ENCODE data around the gene MEIS1. TPM values are rescaled to one million over a fixed set of nuclear protein-coding genes. Genes with fewer than 3 reads are reported as not detected.
A peak's percentile ranks its signal among the peaks of the same experiment; 100 is the strongest.

The MEIS1 gene
- total and polyA plus RNA-seq, 2 of the 8 experiments (the other 6 are each of a cell fraction or from before 2014, with no cell fraction given), result 0.17 to 1.2 TPM

DNA sequence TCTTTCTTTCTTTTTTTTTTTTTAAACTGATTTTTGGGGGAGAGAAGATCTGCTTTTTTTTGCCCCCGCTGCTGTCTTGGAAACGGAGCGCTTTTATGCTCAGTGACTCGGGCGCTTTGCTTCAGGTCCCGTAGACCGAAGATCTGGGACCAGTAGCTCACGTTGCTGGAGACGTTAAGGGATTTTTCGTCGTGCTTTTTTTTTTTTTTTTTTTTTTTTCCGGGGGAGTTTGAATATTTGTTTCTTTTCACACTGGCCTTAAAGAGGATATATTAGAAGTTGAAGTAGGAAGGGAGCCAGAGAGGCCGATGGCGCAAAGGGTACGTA, 587 bp downstream of the MEIS1 start:
- peaks cover 18% of the 10 kb centered on the region for H3K23me2 ChIP-seq (ENCODE audit: low read depth, low read length)
- no peak overlapping the region for H3K56ac ChIP-seq (replicated peaks; ENCODE audit: insufficient read length, low read depth, low read length)
- H2AK5ac ChIP-seq (ENCODE audit: low read depth, low read length), result no peak overlapping the region
- H3K4me2 ChIP-seq (ENCODE audit: insufficient read depth in 1 of 2, low read depth in 2 of 2, low read length in 2 of 2), result peak overlapping the region; percentile 75 to 94
- H4K91ac ChIP-seq (replicated peaks; ENCODE audit: insufficient read length, low read length), result no peak overlapping the region
- H3K79me1 ChIP-seq (ENCODE audit: low read depth, low read length), result no peaks in the 10 kb centered on the region
- no peak overlapping the region for H4K8ac ChIP-seq (ENCODE audit: extremely low read depth, insufficient read depth, low read length)
- H3K36me3 ChIP-seq (ENCODE audit: control insufficient read depth in 2 of 4, insufficient read depth in 4 of 4, low read length in 3 of 4), result no peaks in the 10 kb centered on the region
- no peak overlapping the region for H3K27ac ChIP-seq (ENCODE audit: low read depth, low read length)
- FAIRE-seq (no peak), DNase-seq (ENCODE audit: low read depth in 1 of 2, low spot score in 2 of 2) (no peak)
- ChIA-PET POLR2A (ENCODE audit: partially characterized antibody) (no interaction called here), CTCF (ENCODE audit: partially characterized antibody) (interaction anchor here (3.9 to 10.4 kb wide), 2 partner anchors 9 to 141 kb away, joined by 48 to 161 read pairs; no protein-coding TSS in a partner anchor)
- H2BK5ac ChIP-seq (ENCODE audit: low read depth, low read length), result no peak overlapping the region
- H4K5ac ChIP-seq (ENCODE audit: insufficient read length, low read depth, low read length), result no peak overlapping the region
- H4K20me1 ChIP-seq (replicated peaks in 1 of 2; ENCODE audit: control insufficient read depth in 1 of 2, insufficient read depth in 2 of 2, low read length in 2 of 2), result peaks cover 2 to 11% of the 10 kb centered on the region in 2 experiments
- H3K14ac ChIP-seq (ENCODE audit: insufficient read length), result no peak overlapping the region
- peaks cover 7 to 35% (median 12%) of the 10 kb centered on the region in 4 experiments for H3K4me1 ChIP-seq (replicated peaks in 1 of 4; ENCODE audit: control insufficient read depth in 3 of 4, insufficient read depth in 4 of 4, low read length in 3 of 4)
- H3K18ac ChIP-seq (ENCODE audit: extremely low read depth, low read length), result no peak overlapping the region
- H2BK12ac ChIP-seq (ENCODE audit: low read depth, low read length), result no peak overlapping the region
- H2BK120ac ChIP-seq (replicated peaks; ENCODE audit: low read depth, low read length), result no peak overlapping the region
- TF ChIP-seq CBX8 (IDR thresholded peaks at IDR 0.05; ENCODE audit: borderline replicate concordance, low read depth, low read length) (0 out of 2 replicates have a peak, but pooled peaks have one; percentile 57), RNF2 (IDR thresholded peaks at IDR 0.05; ENCODE audit: borderline replicate concordance, low read depth, low read length, missing control alignments, poor library complexity, severe bottlenecking) (peak; percentile 73), RFX5 (IDR thresholded peaks at IDR 0.05; ENCODE audit: borderline replicate concordance, low read depth, low read length) (no peak), EGR1 (IDR thresholded peaks at IDR 0.05; ENCODE audit: borderline replicate concordance, low read depth, low read length) (no peak)
- H3K79me2 ChIP-seq (ENCODE audit: control insufficient read depth in 1 of 2, insufficient read depth in 2 of 2, low read length in 2 of 2), result no peaks in the 10 kb centered on the region
- H3K23ac ChIP-seq (ENCODE audit: insufficient read length), result no peak overlapping the region
- WGBS, 2 experiments (ENCODE audit: extremely low coverage in 1 of 2, insufficient coverage in 1 of 2, insufficient read length in 1 of 2, insufficient replicate concordance in 2 of 2, low coverage in 1 of 2, low lambda C conversion rate in 2 of 2, missing lambda C conversion rate in 1 of 2), result 4% methylated on average over 14 of the region's 15 CpGs; no CpG with 5 or more reads in 1 of the 2 experiments
- no peak overlapping the region for H3K9ac ChIP-seq (replicated peaks in 1 of 4; ENCODE audit: extremely low read depth in 1 of 4, low read depth in 3 of 4, low read length in 3 of 4)
- H3K4ac ChIP-seq (replicated peaks; ENCODE audit: insufficient read length, low read depth, low read length), result no peak overlapping the region
- H2BK20ac ChIP-seq (ENCODE audit: low read length), result no peak overlapping the region
- peaks cover 61 to 100% (median 90%) of the 10 kb centered on the region in 4 experiments for H3K27me3 ChIP-seq (replicated peaks in 1 of 4; ENCODE audit: control insufficient read depth in 3 of 4, extremely low read depth in 1 of 4, insufficient read depth in 3 of 4, low read length in 3 of 4)
- no peaks in the 10 kb centered on the region for H3K9me3 ChIP-seq (ENCODE audit: insufficient read depth in 2 of 2, low read depth in 1 of 2, low read length in 1 of 2)
- H2BK15ac ChIP-seq (ENCODE audit: low read length), result no peak overlapping the region
- H2AFZ ChIP-seq (ENCODE audit: low read length), result no peak overlapping the region
- H3K4me3 ChIP-seq (ENCODE audit: extremely low read depth in 1 of 4, insufficient read depth in 2 of 4, low read depth in 3 of 4, low read length in 4 of 4), result peak overlapping the region; percentile 42 to 67 (median 48); a peak in 5 of 8 replicates

Measured in H1 (cell line).